HepG2 (cell line): ENCODE measurements around the gene PP2D1. TPM values are rescaled to one million over a fixed set of nuclear protein-coding genes. Genes with fewer than 3 reads are reported as not detected.

Experiments used
- ATAC-seq: fragments of 200-7000 bp; cut with Tn5 transposase; 3 replicates; pipeline ENCODE4 v1.9.1; 2020; ENCODE audit warnings: mild to moderate bottlenecking, moderate library complexity
- BruUV-seq: library from RNA; stranded (reverse); fragments of 400-500 nt; replicated peaks from 2 replicates; lab custom pipeline; 2021; lab: Mats Ljungman, UMichigan
- CTCF ChIA-PET: fragments of 300-600 bp; formaldehyde crosslinking; extraction: SDS; loops from one replicate; lab custom pipeline; 2021; ENCODE audit warnings: low total read pairs, inconsistent platforms, low intra/inter-chr PET ratio; lab: Yijun Ruan, JAX
- POLR2A ChIA-PET: fragments of 350-600 bp; sonication (Branson Sonifier 250); formaldehyde crosslinking; loops from one replicate; lab custom pipeline; 2020; ENCODE audit warnings: antibody characterized with exemption, inconsistent platforms; lab: Yijun Ruan, JAX
- DNase-seq: peaks from one replicate; pipeline ENCODE4 v3.0.0-alpha.2; 2015; ENCODE audit warnings: low spot score
- FAIRE-seq: peaks from 3 replicates; lab custom pipeline; 2011; peaks lifted over from hg19 to GRCh38; lab: Jason Lieb, UNC
- H2AFZ ChIP-seq: one replicate; pipeline ENCODE4 v1.6.1; 2011; ENCODE audit warnings: low read length, inconsistent platforms
- H3K27ac ChIP-seq: fragments of 300-600 bp; 3 replicates; pipeline ENCODE4 v1.8.0; 2011; ENCODE audit warnings: mixed run types, mild to moderate bottlenecking, mixed read lengths, low read length, inconsistent platforms; ENCODE audit not compliant: insufficient read depth; ENCODE audit errors: extremely low read length
- H3K27me3 ChIP-seq, 2 experiments: fragments of 200-600 bp in 1 of 2; 2 replicates in 1 of 2; 3 replicates in 1 of 2; pipeline versions ENCODE4 v1.6.0 to v1.8.0; 2011; ENCODE audit warnings: low read length in 2 of 2, mild to moderate bottlenecking in 2 of 2, moderate library complexity in 2 of 2, inconsistent platforms in 1 of 2; ENCODE audit not compliant: insufficient read depth in 2 of 2, control insufficient read depth in 1 of 2
- H3K36me3 ChIP-seq, 2 experiments: fragments of 200-600 bp in 1 of 2; replicated peaks in 1 of 2; 2 replicates in 1 of 2; 3 replicates in 1 of 2; pipeline versions ENCODE4 v1.5.1 to v1.8.0; 2011; ENCODE audit warnings: low read length in 2 of 2, inconsistent platforms in 1 of 2; ENCODE audit not compliant: insufficient read depth in 2 of 2, control insufficient read depth in 1 of 2
- H3K4me1 ChIP-seq: 2 replicates; pipeline ENCODE4 v1.5.1; 2012; ENCODE audit warnings: low read length, inconsistent platforms; ENCODE audit not compliant: insufficient read depth
- H3K4me2 ChIP-seq: 2 replicates; pipeline ENCODE4 v1.6.0; 2011; ENCODE audit warnings: low read depth, low read length, inconsistent platforms
- H3K4me3 ChIP-seq, 3 experiments: fragments of 200-600 bp in 1 of 3; sonication (generic), shearing (Covaris generic) in 1 of 3; replicated peaks in 1 of 3; 2 replicates each; pipeline ENCODE4 v1.5.1; 2011 to 2016; ENCODE audit warnings: low read length in 3 of 3, inconsistent platforms in 2 of 3, low read depth in 2 of 3, mild to moderate bottlenecking in 2 of 3, control low read depth in 1 of 3, mixed read lengths in 1 of 3; ENCODE audit not compliant: insufficient read depth in 1 of 3
- H3K79me2 ChIP-seq: one replicate; pipeline ENCODE4 v1.6.1; 2011; ENCODE audit warnings: low read length, inconsistent platforms; ENCODE audit not compliant: insufficient read depth
- H3K9ac ChIP-seq: 2 replicates; pipeline ENCODE4 v1.6.0; 2011; ENCODE audit warnings: mild to moderate bottlenecking, low read depth, low read length, inconsistent platforms; ENCODE audit not compliant: insufficient read depth
- H3K9me3 ChIP-seq: 2 replicates; pipeline ENCODE4 v1.5.1; 2012; ENCODE audit warnings: mild to moderate bottlenecking, low read length
- H4K20me1 ChIP-seq: 2 replicates; pipeline ENCODE4 v1.6.0; 2011; ENCODE audit warnings: inconsistent platforms, mild to moderate bottlenecking, low read length, moderate library complexity; ENCODE audit not compliant: insufficient read depth
- CBX2 ChIP-seq, 2 experiments: fragments of 200-600 bp in 1 of 2; sonication (generic); formaldehyde crosslinking in 1 of 2; IDR thresholded peaks; 2 replicates each; pipeline versions ENCODE4 v1.7.0 to v1.8.1; 2018 to 2022; ENCODE audit warnings: low read depth in 2 of 2, low read length in 1 of 2, mild to moderate bottlenecking in 1 of 2, missing genetic modification reagents in 1 of 2
- CC2D1A ChIP-seq: sonication (generic); formaldehyde crosslinking; IDR thresholded peaks from 2 replicates; pipeline ENCODE4 v1.8.1; 2023; ENCODE audit warnings: mild to moderate bottlenecking, missing genetic modification reagents
- HOXA5 ChIP-seq: sonication (generic); formaldehyde crosslinking; IDR thresholded peaks from 2 replicates; pipeline ENCODE4 v1.4.0; 2020; ENCODE audit warnings: missing genetic modification reagents
- PAF1 ChIP-seq: IDR thresholded peaks from 2 replicates; pipeline ENCODE4 v1.6.1; 2016; ENCODE audit warnings: missing genetic modification reagents, missing compliant biosample characterization
- SMYD3 ChIP-seq: sonication (generic); formaldehyde crosslinking; IDR thresholded peaks from 2 replicates; pipeline ENCODE4 v1.8.1; 2023; ENCODE audit warnings: mild to moderate bottlenecking, missing genetic modification reagents
- TP53 ChIP-seq: sonication (generic); formaldehyde crosslinking; conservative IDR thresholded peaks from 2 replicates; pipeline ENCODE4 v1.4.0; 2020; ENCODE audit warnings: missing genetic modification reagents
- ZNF567 ChIP-seq: sonication (generic); formaldehyde crosslinking; IDR thresholded peaks from 2 replicates; pipeline ENCODE4 v1.8.1; 2023; ENCODE audit warnings: mild to moderate bottlenecking, missing genetic modification reagents, borderline replicate concordance
- WGBS: methylation state at CpG from one replicate; pipeline ENCODE4 v1.1.6; 2017; ENCODE audit warnings: low lambda C conversion rate; 5-methylcytosine and 5-hydroxymethylcytosine counted together
- in situ Hi-C: cut with HindIII; loops from 2 replicates; pipeline ENCODE4 v1.10.0; 2017; ENCODE audit warnings: low pct_unique_long_range_greater_than_20kb; ENCODE audit not compliant: extremely low pct_ligation_motif_present
- intact Hi-C: fragments of 100-400 bp; cut with micrococcal nuclease; formaldehyde crosslinking; loops from one replicate; pipeline ENCODE4 v1.10.0; 2022; ENCODE audit not compliant: unreplicated experiment
- polyA plus RNA-seq, 8 experiments: library from polyadenylated mRNA; depleted of rRNA in 3 of 8; stranded (reverse) in 7 of 8; unstranded in 1 of 8; fragments of >200 nt; fragmentation: Illumina TruSeq in 4 of 8; extraction: Trizol in 4 of 8; gene quantifications; 2 replicates each; pipeline versions ENCODE4 v1.2.1 to v1.2.3, GENCODE V29; 2011 to 2016; ENCODE audit warnings: low read depth in 4 of 8, missing spikeins in 1 of 8, mixed read lengths in 1 of 8; ENCODE audit not compliant: insufficient read depth in 1 of 8
- total RNA-seq, 5 experiments: library from RNA; depleted of rRNA; stranded (reverse); fragments of >200 nt; fragmentation: Illumina TruSeq; extraction: Trizol; gene quantifications; 2 replicates each; pipeline ENCODE4 v1.2.3, GENCODE V29; 2016; ENCODE audit warnings: low read depth in 1 of 5

The PP2D1 gene
- total and polyA plus RNA-seq, 2 of the 13 experiments (the other 11 are each of a cell fraction or from before 2014, with no cell fraction given): not detected

DNA sequence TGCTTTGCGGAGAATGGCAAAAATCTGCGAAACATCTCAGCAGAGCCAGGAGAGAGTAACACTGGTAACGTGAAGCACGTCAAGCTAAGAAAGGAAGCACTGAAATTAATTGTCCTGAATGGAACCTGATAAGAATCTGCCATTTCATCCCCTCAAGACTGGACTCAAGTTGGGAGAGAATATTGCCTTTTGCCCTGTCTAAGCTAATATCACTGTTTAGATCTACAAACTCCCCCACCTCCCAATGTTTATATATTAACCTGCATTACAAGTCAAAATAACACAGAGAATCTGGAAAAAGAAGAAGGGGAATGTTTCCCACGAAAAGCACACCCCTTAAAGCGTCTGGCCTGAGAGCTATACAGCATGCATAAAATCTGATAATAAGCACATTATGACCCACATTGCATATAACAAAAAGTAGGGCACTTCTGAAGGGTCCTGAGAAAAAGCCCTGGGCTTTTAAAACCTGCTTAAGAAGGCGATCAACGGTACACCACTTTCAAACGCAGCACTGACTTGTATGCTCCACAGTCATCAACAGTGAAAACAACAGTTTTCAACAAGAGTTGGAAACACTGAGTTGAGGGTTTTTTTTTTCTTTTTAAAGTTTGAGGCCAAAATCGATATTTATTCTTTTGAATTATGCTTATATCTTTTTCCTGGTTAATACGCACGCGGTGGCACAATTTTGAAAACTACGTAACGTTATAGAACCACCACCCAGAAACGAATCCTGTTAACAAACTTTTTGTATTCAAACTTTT is 26.8 kb upstream of the PP2D1 start:
- Histone ChIP-seq H4K20me1 (no peaks in the 10 kb centered on the region; the same call in 1 of the 2 replicates), H2AFZ (peak overlapping the region; percentile 78), H3K36me3 (no peaks in the 10 kb centered on the region), H3K4me2 (peak overlapping the region; percentile 76), H3K4me1 (peaks cover 34% of the 10 kb centered on the region), H3K27me3 (peaks cover 0 to 1% of the 10 kb centered on the region in 2 experiments; a peak in 3 of 5 replicates), H3K79me2 (no peaks in the 10 kb centered on the region), H3K27ac (no peak overlapping the region), H3K9me3 (no peaks in the 10 kb centered on the region), H3K4me3 (peak overlapping the region; percentile 76 to 84 (median 78)), H3K9ac (peak overlapping the region; percentile 66; the same call in 1 of the 2 replicates)
- CTCF ChIA-PET: no interaction called here
- 6% methylated on average over 16 of the region's 16 CpGs for WGBS
- no peak for DNase-seq
- in situ Hi-C loops (no loop called here), intact Hi-C loops (loop anchor here (5.0 kb wide), 1 partner anchor 37 kb away; no protein-coding TSS in a partner anchor)
- no peak for ATAC-seq
- POLR2A ChIA-PET: no interaction called here
- TF ChIP-seq CBX2 (IDR thresholded peaks at IDR 0.05; ENCODE audit: low read depth, low read length): 0 out of 2 replicates have a peak, but pooled peaks have one; percentile 9
- no peak for TF ChIP-seq CBX2 (CRISPR knock-in tag; IDR thresholded peaks at IDR 0.05; ENCODE audit: low read depth)
- TF ChIP-seq TP53 (CRISPR knock-in tag): no peak
- TF ChIP-seq SMYD3 (CRISPR knock-in tag): no peak
- no TSS peak for BruUV-seq
- FAIRE-seq: no peak

DNA sequence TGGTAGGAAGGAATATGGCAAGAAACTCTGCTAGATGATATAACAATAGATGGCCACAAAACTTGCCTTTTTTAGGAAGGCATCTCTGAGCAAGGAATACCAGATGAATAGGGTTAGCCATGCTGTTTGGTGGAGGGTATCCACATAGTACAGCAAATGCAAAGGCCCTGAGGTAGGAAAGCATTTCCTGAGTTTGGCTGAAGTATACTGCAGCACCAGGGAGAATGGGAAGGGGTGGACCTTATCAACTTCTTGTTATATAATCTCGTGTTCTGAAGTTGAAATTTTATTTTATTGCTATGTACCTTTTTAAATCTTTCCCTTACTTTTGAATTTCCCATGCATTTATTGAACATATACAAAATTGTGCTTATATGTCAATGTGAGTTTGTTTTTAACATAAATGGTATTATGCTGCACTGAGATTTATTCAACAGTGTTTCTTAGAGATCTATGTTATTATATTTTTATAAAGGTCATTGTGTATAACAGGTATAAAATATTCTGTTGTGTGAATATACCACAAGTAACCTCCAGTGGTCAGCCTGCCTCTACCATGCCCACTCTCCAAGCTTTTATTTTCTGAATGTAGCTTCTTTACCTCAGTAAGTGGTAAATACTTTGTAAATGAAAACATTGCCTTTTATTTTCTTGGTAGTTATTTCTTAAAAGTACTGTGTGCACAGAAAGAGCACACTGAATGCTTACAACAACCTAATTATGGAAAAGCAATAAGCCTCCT is 25.4 kb upstream of the PP2D1 start:
- H3K4me2 ChIP-seq: no peak overlapping the region
- POLR2A ChIA-PET: no interaction called here
- H3K27me3 ChIP-seq: peaks cover 0 to 1% of the 10 kb centered on the region in 2 experiments; a peak in 3 of 5 replicates
- TF ChIP-seq PAF1 (CRISPR knock-in tag) (no peak), CC2D1A (CRISPR knock-in tag) (no peak), HOXA5 (CRISPR knock-in tag) (no peak), ZNF567 (CRISPR knock-in tag) (no peak)
- no peak overlapping the region for H2AFZ ChIP-seq
- FAIRE-seq (no peak), ATAC-seq (no peak), DNase-seq (no peak)
- CTCF ChIA-PET: no interaction called here
- no peaks in the 10 kb centered on the region for H3K36me3 ChIP-seq
- H3K4me3 ChIP-seq: no peak overlapping the region
- no peak overlapping the region for H3K9ac ChIP-seq
- in situ Hi-C loops (no loop called here), intact Hi-C loops (loop anchor here (5.0 kb wide), 1 partner anchor 35 kb away; no protein-coding TSS in a partner anchor)
- 0% methylated on average over 1 of the region's 1 CpG for WGBS
- H3K4me1 ChIP-seq: peaks cover 24% of the 10 kb centered on the region
- H4K20me1 ChIP-seq: no peaks in the 10 kb centered on the region; the same call in 1 of the 2 replicates
- H3K79me2 ChIP-seq: no peaks in the 10 kb centered on the region
- BruUV-seq: no TSS peak
- no peak overlapping the region for H3K27ac ChIP-seq
- no peaks in the 10 kb centered on the region for H3K9me3 ChIP-seq
